H1 (cell line): ENCODE results near the gene SRCIN1. TPM values are rescaled to one million over a fixed set of nuclear protein-coding genes. Genes with fewer than 3 reads are reported as not detected.
A peak's percentile ranks its signal among the peaks of the same experiment; 100 is the strongest.

Experiments used
- polyA plus RNA-seq, 7 experiments: library from polyadenylated mRNA; depleted of rRNA in 3 of 7; stranded (reverse) in 5 of 7; unstranded in 2 of 7; fragments of >200 nt in 5 of 7; fragments of 200-250 nt in 2 of 7; gene quantifications; 1 replicate in 5 of 7; 2 replicates in 1 of 7; 4 replicates in 1 of 7; pipeline versions ENCODE4 v1.2.1 to v1.2.3, GENCODE V29; 2011 to 2013; ENCODE audit warnings: missing spikeins in 2 of 7, mixed read lengths in 2 of 7
- total RNA-seq: library from RNA; stranded (reverse); fragmentation: NEBNext Ultra II Directional; extraction: Animal tissue kit (Norgen Biotek cat#: 25700); gene quantifications from 2 replicates; pipeline ENCODE4 v1.2.1, GENCODE V29; 2021
- TF ChIP-seq, protein P1 (sequence below): IDR thresholded peaks from 2 replicates; pipeline ENCODE4 v1.6.1; 2012; ENCODE audit warnings: inconsistent platforms

Gene SRCIN1
- total and polyA plus RNA-seq, 2 of the 8 experiments (the other 6 are each of a cell fraction or from before 2014, with no cell fraction given), result 2.8 to 3.8 TPM

DNA sequence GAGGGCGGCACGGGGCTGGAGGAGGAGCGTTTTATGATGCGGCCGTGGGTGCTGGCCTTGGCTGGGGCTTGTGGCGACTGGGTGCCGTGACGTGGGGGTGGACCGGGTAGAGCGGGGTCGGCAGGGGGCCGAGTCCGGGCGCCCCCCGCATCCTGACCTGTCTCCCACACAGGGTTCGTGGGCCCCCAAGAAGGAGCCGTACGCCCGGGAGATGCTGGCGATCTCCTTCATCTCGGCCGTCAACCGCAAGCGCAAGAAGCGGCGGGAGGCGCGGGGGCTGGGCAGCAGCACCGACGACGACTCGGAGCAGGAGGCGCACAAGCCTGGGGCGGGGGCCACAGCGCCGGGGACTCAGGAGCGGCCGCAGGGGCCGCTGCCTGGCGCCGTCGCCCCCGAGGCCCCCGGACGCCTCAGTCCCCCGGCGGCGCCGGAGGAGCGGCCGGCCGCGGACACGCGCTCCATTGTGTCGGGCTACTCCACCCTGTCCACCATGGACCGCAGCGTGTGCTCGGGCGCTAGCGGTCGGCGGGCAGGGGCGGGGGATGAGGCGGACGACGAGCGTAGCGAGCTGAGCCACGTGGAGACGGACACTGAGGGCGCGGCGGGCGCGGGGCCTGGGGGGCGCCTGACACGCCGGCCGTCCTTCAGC is 95.9 kb downstream of the SRCIN1 start (continued):
- TF ChIP-seq, protein P1, sequence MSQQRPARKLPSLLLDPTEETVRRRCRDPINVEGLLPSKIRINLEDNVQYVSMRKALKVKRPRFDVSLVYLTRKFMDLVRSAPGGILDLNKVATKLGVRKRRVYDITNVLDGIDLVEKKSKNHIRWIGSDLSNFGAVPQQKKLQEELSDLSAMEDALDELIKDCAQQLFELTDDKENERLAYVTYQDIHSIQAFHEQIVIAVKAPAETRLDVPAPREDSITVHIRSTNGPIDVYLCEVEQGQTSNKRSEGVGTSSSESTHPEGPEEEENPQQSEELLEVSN, result peak; percentile 71
- TF ChIP-seq, all 59 proteins: peak for 10
